Measurements from ENCODE around the gene MTURN.

The MTURN gene

DNA sequence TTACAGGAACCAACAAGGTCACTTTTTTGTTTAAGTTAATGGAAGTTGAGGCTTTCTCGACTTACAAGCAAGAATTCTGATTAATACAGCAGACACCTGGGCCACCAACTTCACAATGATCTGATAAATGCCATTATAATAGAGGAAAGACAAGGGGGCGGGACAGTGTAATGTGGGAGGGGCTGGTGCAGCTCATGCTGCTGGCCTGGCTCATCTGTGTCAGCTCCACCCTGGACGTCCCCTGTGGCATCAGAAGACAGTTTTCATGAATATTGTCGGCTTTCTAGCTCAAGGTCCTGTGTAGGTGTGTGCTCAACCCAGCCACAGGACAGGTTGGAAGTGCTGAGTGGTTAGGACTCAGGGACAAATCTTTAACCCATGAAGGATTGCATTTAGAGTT, 57.0 kb downstream of the MTURN start:
- ATAC-seq, result no peak
- TF ChIP-seq TCF4 (CRISPR knock-in tag; IDR thresholded peaks at IDR 0.05; ENCODE audit: borderline replicate concordance), result no peak
- no peak for TF ChIP-seq PATZ1 (CRISPR knock-in tag; IDR thresholded peaks at IDR 0.05; ENCODE audit: borderline replicate concordance)
- TF ChIP-seq BACH2 (CRISPR knock-in tag; IDR thresholded peaks at IDR 0.05; ENCODE audit: borderline replicate concordance), result no peak
- TF ChIP-seq, protein P1, sequence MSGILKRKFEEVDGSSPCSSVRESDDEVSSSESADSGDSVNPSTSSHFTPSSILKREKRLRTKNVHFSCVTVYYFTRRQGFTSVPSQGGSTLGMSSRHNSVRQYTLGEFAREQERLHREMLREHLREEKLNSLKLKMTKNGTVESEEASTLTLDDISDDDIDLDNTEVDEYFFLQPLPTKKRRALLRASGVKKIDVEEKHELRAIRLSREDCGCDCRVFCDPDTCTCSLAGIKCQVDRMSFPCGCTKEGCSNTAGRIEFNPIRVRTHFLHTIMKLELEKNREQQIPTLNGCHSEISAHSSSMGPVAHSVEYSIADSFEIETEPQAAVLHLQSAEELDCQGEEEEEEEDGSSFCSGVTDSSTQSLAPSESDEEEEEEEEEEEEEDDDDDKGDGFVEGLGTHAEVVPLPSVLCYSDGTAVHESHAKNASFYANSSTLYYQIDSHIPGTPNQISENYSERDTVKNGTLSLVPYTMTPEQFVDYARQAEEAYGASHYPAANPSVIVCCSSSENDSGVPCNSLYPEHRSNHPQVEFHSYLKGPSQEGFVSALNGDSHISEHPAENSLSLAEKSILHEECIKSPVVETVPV (CRISPR knock-in tag; IDR thresholded peaks at IDR 0.05), result no peak
- TF ChIP-seq ESRRG (CRISPR knock-in tag; IDR thresholded peaks at IDR 0.05), result no peak
- TF ChIP-seq, protein P2, sequence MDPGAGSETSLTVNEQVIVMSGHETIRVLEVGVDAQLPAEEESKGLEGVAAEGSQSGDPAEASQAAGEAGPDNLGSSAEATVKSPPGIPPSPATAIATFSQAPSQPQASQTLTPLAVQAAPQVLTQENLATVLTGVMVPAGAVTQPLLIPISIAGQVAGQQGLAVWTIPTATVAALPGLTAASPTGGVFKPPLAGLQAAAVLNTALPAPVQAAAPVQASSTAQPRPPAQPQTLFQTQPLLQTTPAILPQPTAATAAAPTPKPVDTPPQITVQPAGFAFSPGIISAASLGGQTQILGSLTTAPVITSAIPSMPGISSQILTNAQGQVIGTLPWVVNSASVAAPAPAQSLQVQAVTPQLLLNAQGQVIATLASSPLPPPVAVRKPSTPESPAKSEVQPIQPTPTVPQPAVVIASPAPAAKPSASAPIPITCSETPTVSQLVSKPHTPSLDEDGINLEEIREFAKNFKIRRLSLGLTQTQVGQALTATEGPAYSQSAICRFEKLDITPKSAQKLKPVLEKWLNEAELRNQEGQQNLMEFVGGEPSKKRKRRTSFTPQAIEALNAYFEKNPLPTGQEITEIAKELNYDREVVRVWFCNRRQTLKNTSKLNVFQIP (CRISPR knock-in tag; IDR thresholded peaks at IDR 0.05; ENCODE audit: borderline replicate concordance, low read depth), result no peak
- TF ChIP-seq ZFP3 (CRISPR knock-in tag; IDR thresholded peaks at IDR 0.05), result no peak
- TF ChIP-seq ARNTL (CRISPR knock-in tag; IDR thresholded peaks at IDR 0.05; ENCODE audit: borderline replicate concordance, low read depth), result no peak
- no peak for TF ChIP-seq ISL1 (CRISPR knock-in tag; IDR thresholded peaks at IDR 0.05)
- no peak for TF ChIP-seq GLIS3 (CRISPR knock-in tag; IDR thresholded peaks at IDR 0.05)
- TF ChIP-seq ZC3H10 (CRISPR knock-in tag; IDR thresholded peaks at IDR 0.05), result no peak
- no peak for TF ChIP-seq TSHZ2 (CRISPR knock-in tag; IDR thresholded peaks at IDR 0.05)
- TF ChIP-seq, protein P3, sequence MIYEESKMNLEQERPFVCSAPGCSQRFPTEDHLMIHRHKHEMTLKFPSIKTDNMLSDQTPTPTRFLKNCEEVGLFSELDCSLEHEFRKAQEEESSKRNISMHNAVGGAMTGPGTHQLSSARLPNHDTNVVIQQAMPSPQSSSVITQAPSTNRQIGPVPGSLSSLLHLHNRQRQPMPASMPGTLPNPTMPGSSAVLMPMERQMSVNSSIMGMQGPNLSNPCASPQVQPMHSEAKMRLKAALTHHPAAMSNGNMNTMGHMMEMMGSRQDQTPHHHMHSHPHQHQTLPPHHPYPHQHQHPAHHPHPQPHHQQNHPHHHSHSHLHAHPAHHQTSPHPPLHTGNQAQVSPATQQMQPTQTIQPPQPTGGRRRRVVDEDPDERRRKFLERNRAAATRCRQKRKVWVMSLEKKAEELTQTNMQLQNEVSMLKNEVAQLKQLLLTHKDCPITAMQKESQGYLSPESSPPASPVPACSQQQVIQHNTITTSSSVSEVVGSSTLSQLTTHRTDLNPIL (CRISPR knock-in tag; IDR thresholded peaks at IDR 0.05; ENCODE audit: low read depth), result no peak
- TF ChIP-seq PPARA (CRISPR knock-in tag; IDR thresholded peaks at IDR 0.05; ENCODE audit: borderline replicate concordance), result no peak
- TF ChIP-seq ZNF565 (CRISPR knock-in tag; conservative IDR thresholded peaks at IDR 0.05; ENCODE audit: low read depth), result no peak
- no peak for TF ChIP-seq ZNF8 (CRISPR knock-in tag; IDR thresholded peaks at IDR 0.05)
- no peak for TF ChIP-seq SNAI2 (CRISPR knock-in tag; IDR thresholded peaks at IDR 0.05)
- TF ChIP-seq RARB (CRISPR knock-in tag; IDR thresholded peaks at IDR 0.05), result no peak

DNA sequence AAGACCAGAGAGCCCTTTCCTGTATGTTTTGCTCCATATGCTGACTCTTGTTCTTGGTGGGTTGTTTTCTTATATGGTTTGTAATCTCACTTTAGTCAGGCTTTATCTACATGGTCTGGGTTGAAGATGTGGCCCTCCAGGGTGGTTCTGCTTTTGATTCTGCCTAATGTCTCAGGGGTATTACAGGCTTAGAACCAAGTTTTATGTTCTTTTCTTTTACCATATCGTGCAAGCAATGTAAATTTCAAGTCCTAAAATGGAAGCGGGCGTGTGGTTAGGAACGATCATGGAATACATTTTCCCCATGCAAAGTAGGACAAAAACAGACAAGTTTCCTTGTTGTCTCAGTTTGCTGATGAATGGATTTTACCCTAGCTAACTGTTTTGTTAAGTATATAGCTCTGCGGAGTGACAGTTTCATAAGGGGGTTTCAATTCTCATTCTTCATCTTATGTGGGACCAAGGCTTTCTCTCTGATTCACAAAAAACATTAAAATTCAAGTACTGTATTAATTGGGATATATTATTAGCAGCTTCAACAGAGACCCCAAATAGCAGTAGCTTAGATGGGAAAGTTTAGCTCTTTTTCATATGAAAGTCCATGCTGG, 58.7 kb downstream of the MTURN start:
- ATAC-seq, result no peak

More for the DNA sequence above, 58.7 kb downstream of the MTURN start:
- no peak for TF ChIP-seq ZC3H10 (CRISPR knock-in tag; IDR thresholded peaks at IDR 0.05)
- no peak for TF ChIP-seq TSHZ2 (CRISPR knock-in tag; IDR thresholded peaks at IDR 0.05)
- TF ChIP-seq ESRRG (CRISPR knock-in tag; IDR thresholded peaks at IDR 0.05), result no peak
- TF ChIP-seq, protein P2 (CRISPR knock-in tag; IDR thresholded peaks at IDR 0.05; ENCODE audit: borderline replicate concordance, low read depth), result no peak
- TF ChIP-seq, protein P3 (CRISPR knock-in tag; IDR thresholded peaks at IDR 0.05; ENCODE audit: low read depth), result no peak
- TF ChIP-seq TCF4 (CRISPR knock-in tag; IDR thresholded peaks at IDR 0.05; ENCODE audit: borderline replicate concordance), result no peak
- no peak for TF ChIP-seq ZFP30 (CRISPR knock-in tag; IDR thresholded peaks at IDR 0.05)
- TF ChIP-seq BACH2 (CRISPR knock-in tag; IDR thresholded peaks at IDR 0.05; ENCODE audit: borderline replicate concordance), result no peak
- TF ChIP-seq OSR1 (CRISPR knock-in tag; IDR thresholded peaks at IDR 0.05), result no peak
